PFSK-1 (cell line): ENCODE results near the gene BICDL1.

Experiments used
- POLR2AphosphoS5 ChIP-seq: IDR thresholded peaks from 2 replicates; pipeline ENCODE4 v1.6.1; 2012; ENCODE audit warnings: low read depth, mild to moderate bottlenecking, control low read depth, low read length, moderate library complexity
- SIN3A ChIP-seq: IDR thresholded peaks from 2 replicates; pipeline ENCODE4 v1.6.1; 2012; ENCODE audit warnings: mild to moderate bottlenecking, low read length, moderate library complexity, borderline replicate concordance; ENCODE audit not compliant: insufficient read depth
- TAF1 ChIP-seq: IDR thresholded peaks from 2 replicates; pipeline ENCODE4 v1.6.1; 2012; ENCODE audit warnings: low read length, control low read depth, borderline replicate concordance; ENCODE audit not compliant: insufficient read depth

- TF ChIP-seq POLR2AphosphoS5 (no peak), SIN3A (no peak), TAF1 (no peak)
These were observed 127.4 kb downstream of the BICDL1 start, which contains the start of gene RAB35 for GRCh38 chr12:120116441-120116791.
